Esophagus squamous epithelium (tissue), 4 donors: Measurements from ENCODE around the gene RAB10.

ENCODE experiments used
- POLR2A ChIP-seq, 4 donors: fragments of 450-650 bp; IDR thresholded peaks; one replicate each; pipeline ENCODE4 v1.6.1; 2017; ENCODE audit warnings: antibody characterized with exemption in 4 of 4, mild to moderate bottlenecking in 4 of 4, moderate library complexity in 3 of 4
- TF ChIP-seq, protein P1 (sequence below), 6 experiments: fragments of 450-650 bp in 4 of 6; fragments of 200-600 bp in 2 of 6; sonication (generic) in 2 of 6; IDR thresholded peaks; one replicate each; pipeline ENCODE4 v1.5.1; 2016 to 2019; ENCODE audit warnings: antibody characterized with exemption in 6 of 6, mild to moderate bottlenecking in 4 of 6, moderate library complexity in 4 of 6

DNA sequence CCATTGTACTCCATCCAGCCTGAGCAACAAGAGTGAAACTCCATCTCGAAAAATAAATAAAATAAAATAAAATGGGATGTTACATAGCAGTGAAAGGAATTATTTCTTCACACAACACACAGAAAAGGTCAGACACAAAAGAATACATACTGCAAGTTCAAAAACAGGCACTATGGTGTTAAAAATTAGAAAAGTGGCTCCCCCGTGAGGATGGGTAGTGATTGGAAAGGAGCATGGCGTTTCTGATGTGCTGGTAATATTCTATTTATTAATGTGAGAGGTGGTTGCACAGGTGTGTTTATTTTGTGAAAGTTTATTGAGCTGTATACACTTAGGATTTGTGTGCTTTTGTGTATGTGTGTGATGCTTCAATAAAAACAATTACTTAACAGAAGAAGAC lies 22.9 kb upstream of the RAB10 start:
- TF ChIP-seq, protein P1, sequence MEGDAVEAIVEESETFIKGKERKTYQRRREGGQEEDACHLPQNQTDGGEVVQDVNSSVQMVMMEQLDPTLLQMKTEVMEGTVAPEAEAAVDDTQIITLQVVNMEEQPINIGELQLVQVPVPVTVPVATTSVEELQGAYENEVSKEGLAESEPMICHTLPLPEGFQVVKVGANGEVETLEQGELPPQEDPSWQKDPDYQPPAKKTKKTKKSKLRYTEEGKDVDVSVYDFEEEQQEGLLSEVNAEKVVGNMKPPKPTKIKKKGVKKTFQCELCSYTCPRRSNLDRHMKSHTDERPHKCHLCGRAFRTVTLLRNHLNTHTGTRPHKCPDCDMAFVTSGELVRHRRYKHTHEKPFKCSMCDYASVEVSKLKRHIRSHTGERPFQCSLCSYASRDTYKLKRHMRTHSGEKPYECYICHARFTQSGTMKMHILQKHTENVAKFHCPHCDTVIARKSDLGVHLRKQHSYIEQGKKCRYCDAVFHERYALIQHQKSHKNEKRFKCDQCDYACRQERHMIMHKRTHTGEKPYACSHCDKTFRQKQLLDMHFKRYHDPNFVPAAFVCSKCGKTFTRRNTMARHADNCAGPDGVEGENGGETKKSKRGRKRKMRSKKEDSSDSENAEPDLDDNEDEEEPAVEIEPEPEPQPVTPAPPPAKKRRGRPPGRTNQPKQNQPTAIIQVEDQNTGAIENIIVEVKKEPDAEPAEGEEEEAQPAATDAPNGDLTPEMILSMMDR (IDR thresholded peaks at IDR 0.05), result no peak
- TF ChIP-seq POLR2A (IDR thresholded peaks at IDR 0.05), result no peak
